T-helper 1 cell treated with Interleukin-12 subunit alpha and Interleukin-12 subunit beta and Interleukin-4 antibody, amounts not matched to agents 30 μg/mL and 1 μg/mL, for 36 hours (primary cell): Measurements from ENCODE around the gene IFNL1.

ENCODE experiments used
- H3K27ac Mint-ChIP-seq: one replicate; pipeline ENCODE4 v1.8.0; 2021; ENCODE audit warnings: mild to moderate bottlenecking, mixed read lengths
- H3K27me3 Mint-ChIP-seq: one replicate; pipeline ENCODE4 v1.8.0; 2021; ENCODE audit warnings: low read depth, mixed read lengths
- H3K36me3 Mint-ChIP-seq: one replicate; pipeline ENCODE4 v1.8.0; 2021; ENCODE audit warnings: low read depth, mixed read lengths
- H3K4me1 Mint-ChIP-seq: one replicate; pipeline ENCODE4 v1.8.0; 2021; ENCODE audit warnings: low read depth, mixed read lengths
- H3K4me3 Mint-ChIP-seq: one replicate; pipeline ENCODE4 v1.8.0; 2021; ENCODE audit warnings: mild to moderate bottlenecking, moderate library complexity, mixed read lengths
- H3K9me3 Mint-ChIP-seq: one replicate; pipeline ENCODE4 v1.8.0; 2021; ENCODE audit warnings: mixed read lengths

The IFNL1 gene

GRCh38 chr19:39296055-39296645, at the start of gene IFNL1:
Gene IFNL1 (plus strand): TSS chr19:39296407. CDS start chr19:39296422, 15 bp downstream.
- H3K9me3 Mint-ChIP-seq, result no peaks in the 10 kb centered on the region
- no peak within 1 kb of the TSS for H3K4me3 Mint-ChIP-seq
- H3K36me3 Mint-ChIP-seq, result no peaks in the 10 kb centered on the region
- H3K27ac Mint-ChIP-seq, result no peak within 1 kb of the TSS
- peaks cover 3% of the 10 kb centered on the region for H3K27me3 Mint-ChIP-seq
- peaks cover 27% of the 10 kb centered on the region for H3K4me1 Mint-ChIP-seq

- Mint-ChIP-seq H3K4me1 (no peaks in the 10 kb centered on the region), H3K9me3 (no peaks in the 10 kb centered on the region), H3K4me3 (no peak overlapping the region), H3K36me3 (no peaks in the 10 kb centered on the region), H3K27me3 (peaks cover 33% of the 10 kb centered on the region), H3K27ac (no peak overlapping the region)
These were observed 49.1 kb upstream of the IFNL1 start for GRCh38 chr19:39246951-39247669.

- H3K9me3 Mint-ChIP-seq, result no peaks in the 10 kb centered on the region
- no peak overlapping the region for H3K4me3 Mint-ChIP-seq
- no peaks in the 10 kb centered on the region for H3K36me3 Mint-ChIP-seq
- peaks cover 35% of the 10 kb centered on the region for H3K27me3 Mint-ChIP-seq
- H3K4me1 Mint-ChIP-seq, result no peaks in the 10 kb centered on the region
- H3K27ac Mint-ChIP-seq, result no peak overlapping the region
These were observed 48.2 kb upstream of the IFNL1 start for GRCh38 chr19:39247701-39248664.

GRCh38 chr19:39248806-39249205, 47.4 kb upstream of the IFNL1 start, which contains the start of gene IFNL4:
Gene IFNL4 (minus strand): TSS chr19:39248856.
- Mint-ChIP-seq H3K27me3 (peaks cover 35% of the 10 kb centered on the region), H3K4me3 (no peak within 1 kb of the TSS), H3K27ac (no peak within 1 kb of the TSS), H3K9me3 (no peaks in the 10 kb centered on the region), H3K4me1 (no peaks in the 10 kb centered on the region), H3K36me3 (no peaks in the 10 kb centered on the region)

- Mint-ChIP-seq H3K36me3 (no peaks in the 10 kb centered on the region), H3K27me3 (peaks cover 35% of the 10 kb centered on the region), H3K27ac (no peak overlapping the region), H3K9me3 (no peaks in the 10 kb centered on the region), H3K4me3 (no peak overlapping the region), H3K4me1 (no peaks in the 10 kb centered on the region)
These were observed 45.1 kb upstream of the IFNL1 start for GRCh38 chr19:39251081-39251480.

GRCh38 chr19:39251846-39252245, 44.4 kb upstream of the IFNL1 start:
- Mint-ChIP-seq H3K4me1 (no peaks in the 10 kb centered on the region), H3K9me3 (no peaks in the 10 kb centered on the region), H3K27ac (no peak overlapping the region), H3K36me3 (no peaks in the 10 kb centered on the region), H3K27me3 (peaks cover 38% of the 10 kb centered on the region), H3K4me3 (no peak overlapping the region)

GRCh38 chr19:39252458-39252857, 43.7 kb upstream of the IFNL1 start:
- no peak overlapping the region for H3K4me3 Mint-ChIP-seq
- no peaks in the 10 kb centered on the region for H3K9me3 Mint-ChIP-seq
- H3K4me1 Mint-ChIP-seq, result no peaks in the 10 kb centered on the region
- no peaks in the 10 kb centered on the region for H3K36me3 Mint-ChIP-seq
- H3K27ac Mint-ChIP-seq, result no peak overlapping the region
- H3K27me3 Mint-ChIP-seq, result peaks cover 37% of the 10 kb centered on the region

- H3K36me3 Mint-ChIP-seq, result no peaks in the 10 kb centered on the region
- no peak overlapping the region for H3K27ac Mint-ChIP-seq
- H3K9me3 Mint-ChIP-seq, result no peaks in the 10 kb centered on the region
- peaks cover 37% of the 10 kb centered on the region for H3K27me3 Mint-ChIP-seq
- no peaks in the 10 kb centered on the region for H3K4me1 Mint-ChIP-seq
- no peak overlapping the region for H3K4me3 Mint-ChIP-seq
These were observed 42.6 kb upstream of the IFNL1 start for GRCh38 chr19:39253374-39254149.

- no peaks in the 10 kb centered on the region for H3K4me1 Mint-ChIP-seq
- H3K36me3 Mint-ChIP-seq, result no peaks in the 10 kb centered on the region
- H3K27ac Mint-ChIP-seq, result no peak overlapping the region
- no peaks in the 10 kb centered on the region for H3K9me3 Mint-ChIP-seq
- peaks cover 26% of the 10 kb centered on the region for H3K27me3 Mint-ChIP-seq
- no peak overlapping the region for H3K4me3 Mint-ChIP-seq
These were observed 41.5 kb upstream of the IFNL1 start for GRCh38 chr19:39254531-39255345.

GRCh38 chr19:39257227-39257626, 39.0 kb upstream of the IFNL1 start:
- no peak overlapping the region for H3K4me3 Mint-ChIP-seq
- H3K4me1 Mint-ChIP-seq, result no peaks in the 10 kb centered on the region
- peaks cover 22% of the 10 kb centered on the region for H3K27me3 Mint-ChIP-seq
- H3K9me3 Mint-ChIP-seq, result no peaks in the 10 kb centered on the region
- H3K27ac Mint-ChIP-seq, result no peak overlapping the region
- H3K36me3 Mint-ChIP-seq, result no peaks in the 10 kb centered on the region

- no peaks in the 10 kb centered on the region for H3K36me3 Mint-ChIP-seq
- H3K9me3 Mint-ChIP-seq, result no peaks in the 10 kb centered on the region
- no peak overlapping the region for H3K4me3 Mint-ChIP-seq
- H3K27ac Mint-ChIP-seq, result no peak overlapping the region
- H3K4me1 Mint-ChIP-seq, result peaks cover 3% of the 10 kb centered on the region
- peaks cover 37% of the 10 kb centered on the region for H3K27me3 Mint-ChIP-seq
These were observed 34.5 kb upstream of the IFNL1 start for GRCh38 chr19:39261704-39262103.

GRCh38 chr19:39262496-39262895, 33.7 kb upstream of the IFNL1 start:
- no peaks in the 10 kb centered on the region for H3K9me3 Mint-ChIP-seq
- peaks cover 3% of the 10 kb centered on the region for H3K4me1 Mint-ChIP-seq
- no peak overlapping the region for H3K4me3 Mint-ChIP-seq
- peaks cover 33% of the 10 kb centered on the region for H3K27me3 Mint-ChIP-seq
- H3K36me3 Mint-ChIP-seq, result no peaks in the 10 kb centered on the region
- H3K27ac Mint-ChIP-seq, result no peak overlapping the region

- no peak overlapping the region for H3K4me3 Mint-ChIP-seq
- H3K9me3 Mint-ChIP-seq, result no peaks in the 10 kb centered on the region
- H3K36me3 Mint-ChIP-seq, result no peaks in the 10 kb centered on the region
- H3K4me1 Mint-ChIP-seq, result peaks cover 3% of the 10 kb centered on the region
- H3K27ac Mint-ChIP-seq, result no peak overlapping the region
- H3K27me3 Mint-ChIP-seq, result peaks cover 33% of the 10 kb centered on the region
These were observed 32.3 kb upstream of the IFNL1 start for GRCh38 chr19:39263912-39264305.
